Measurements from ENCODE around the gene METAP1. TPM values are rescaled to one million over a fixed set of nuclear protein-coding genes. Genes with fewer than 3 reads are reported as not detected.
"Not testable (repeated sequence)": the region's sequence is repeated elsewhere in the genome, so short reads cannot be mapped to it uniquely, and the experiment has no call there.

The METAP1 gene
- total RNA-seq (2014; rRNA removed; shearing (Covaris generic)): 95.1 and 102 TPM in 2 replicates
- polyA plus RNA-seq (2015; cell fraction: cytosol; rRNA removed): 118 and 132 TPM in 2 replicates
- 165 and 180 TPM in 2 replicates for polyA plus RNA-seq (2015; cell fraction: nucleus; rRNA removed)

- DNase-seq (ENCODE audit: low read depth): peak; percentile 96
Observed at GRCh38 chr4:98995183-98996055, at the start of gene METAP1. METAP1 (plus strand) TSS chr4:98995721; CDS start chr4:98995754, 33 bp downstream.

DNA sequence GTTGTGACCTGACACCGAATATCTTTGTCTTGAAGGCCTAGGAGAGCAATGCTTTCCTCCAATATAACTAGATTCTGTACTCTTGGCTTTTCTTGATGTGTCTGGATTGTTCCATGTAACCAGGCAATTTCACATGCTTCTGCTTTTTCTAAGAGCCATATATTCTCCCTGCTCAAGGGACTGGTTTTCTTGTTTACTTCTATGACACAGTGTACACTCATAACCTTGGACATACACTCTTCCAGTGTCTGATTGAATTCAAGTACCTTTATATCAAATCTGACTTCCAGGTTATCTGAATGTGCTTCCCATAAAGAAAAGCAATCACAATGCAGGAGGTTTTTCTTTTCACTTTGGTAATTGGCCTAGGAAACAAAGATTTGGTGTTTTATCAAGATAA lies 49.2 kb upstream of the METAP1 start:
- no peak for DNase-seq (ENCODE audit: low read depth)

- DNase-seq (ENCODE audit: low read depth): peak; percentile 49
Observed at GRCh38 chr4:98950925-98951324, 44.6 kb upstream of the METAP1 start.

GRCh38 chr4:98951710-98952109 lies 43.8 kb upstream of the METAP1 start:
- DNase-seq (ENCODE audit: low read depth): no peak

GRCh38 chr4:98955229-98955628 lies 40.3 kb upstream of the METAP1 start:
- no peak for DNase-seq (ENCODE audit: low read depth)

DNA sequence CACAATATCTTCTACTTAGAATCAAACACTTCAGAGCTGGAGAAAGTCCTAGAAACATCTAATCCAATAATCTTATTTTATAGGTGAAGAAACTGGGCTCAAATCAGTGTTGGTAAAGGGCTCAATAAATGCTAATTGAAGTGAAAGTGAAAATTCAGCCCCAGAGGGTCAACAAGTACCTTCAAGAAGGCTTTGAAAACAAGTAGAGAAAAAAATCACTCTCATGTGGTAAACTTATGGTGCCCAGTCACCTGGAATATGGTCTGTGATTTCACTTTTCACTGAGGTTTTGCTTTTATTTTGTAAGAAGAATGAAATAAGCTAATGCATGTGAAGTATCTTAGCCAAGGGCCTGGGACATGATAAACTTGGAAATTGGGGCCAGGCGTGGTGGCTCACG lies 37.5 kb upstream of the METAP1 start:
- no peak for DNase-seq (ENCODE audit: low read depth)

DNA sequence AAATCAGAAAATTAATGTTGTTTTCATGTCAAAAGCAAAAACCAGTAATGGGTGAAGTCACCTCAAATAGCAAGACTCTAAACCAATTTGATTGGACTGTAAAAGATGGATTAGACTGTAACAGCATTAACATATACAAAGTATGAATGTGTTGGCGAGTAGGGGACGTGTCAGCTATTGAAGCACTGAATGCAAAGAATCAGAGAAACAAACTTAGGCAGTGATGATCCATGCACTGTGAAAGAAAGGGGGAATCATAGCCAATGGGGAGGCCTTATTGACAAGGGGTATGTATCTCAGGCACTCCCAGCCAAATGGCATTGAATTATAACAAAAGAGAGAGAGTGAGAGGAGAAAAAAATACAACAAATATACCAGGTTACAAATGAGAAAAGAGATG lies 36.1 kb upstream of the METAP1 start:
- DNase-seq (ENCODE audit: low read depth): no peak

DNA sequence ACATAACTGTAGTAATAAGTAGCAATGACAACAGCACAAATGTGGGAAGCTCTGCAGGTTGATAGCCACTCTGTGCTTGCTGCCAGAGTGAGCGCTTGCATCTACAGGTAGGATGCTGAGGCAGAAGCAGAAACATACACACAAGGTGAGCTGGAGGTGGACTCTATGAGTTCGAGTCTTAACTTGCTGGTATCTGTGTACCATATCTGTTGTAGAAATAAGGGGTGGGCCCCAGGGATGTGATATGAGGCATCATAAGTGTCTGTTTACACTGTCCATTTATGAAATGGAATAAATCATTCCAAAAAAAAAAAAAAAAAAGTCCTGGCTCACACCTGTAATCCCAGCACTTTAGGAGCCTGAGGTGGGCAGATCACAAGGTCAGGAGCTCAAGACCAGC lies 33.8 kb upstream of the METAP1 start:
- DNase-seq (ENCODE audit: low read depth): no peak

DNA sequence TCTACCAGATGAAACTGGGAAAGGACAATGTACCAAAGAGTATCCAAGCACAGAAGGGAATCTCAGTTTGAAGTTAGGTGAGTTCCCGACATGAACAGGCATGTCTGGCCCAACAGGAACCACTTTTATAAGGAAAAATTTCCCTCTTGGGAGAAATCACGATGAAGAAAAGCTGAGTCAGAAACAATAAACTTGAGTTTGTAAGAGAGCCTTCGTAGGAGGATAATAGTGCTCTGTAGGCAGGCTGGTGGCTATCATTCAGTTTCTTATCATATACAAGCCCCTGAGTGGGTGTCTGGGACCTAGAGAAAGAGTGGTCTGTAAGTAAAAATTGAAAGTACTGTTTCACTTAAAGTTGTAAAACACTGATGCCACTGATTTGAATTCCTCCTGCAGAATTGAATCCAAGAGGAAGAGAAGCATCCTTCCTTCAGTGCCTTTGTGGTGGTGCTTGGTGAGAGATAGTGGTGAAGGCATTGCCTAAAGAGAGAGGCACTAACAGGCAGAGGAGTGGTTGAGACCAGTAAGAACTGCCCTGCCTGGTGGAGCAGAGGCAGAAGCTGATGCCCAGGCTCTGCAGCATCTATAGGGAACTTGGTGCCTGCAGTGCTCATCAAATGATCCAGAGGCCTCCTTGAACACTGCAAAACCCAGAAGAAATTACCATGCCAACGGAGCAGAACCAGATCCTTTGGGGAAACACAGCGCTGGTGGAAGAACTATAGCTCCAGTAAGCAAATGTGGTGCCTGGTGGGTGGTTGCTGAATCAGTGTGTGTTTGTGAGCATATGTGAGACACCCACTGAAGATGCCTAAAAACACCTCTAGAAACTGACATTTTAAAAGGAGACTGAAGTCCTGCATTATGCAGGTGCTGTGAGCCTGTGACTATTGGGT lies 31.7 kb upstream of the METAP1 start:
- peak; percentile 14 for DNase-seq (ENCODE audit: low read depth)

DNA sequence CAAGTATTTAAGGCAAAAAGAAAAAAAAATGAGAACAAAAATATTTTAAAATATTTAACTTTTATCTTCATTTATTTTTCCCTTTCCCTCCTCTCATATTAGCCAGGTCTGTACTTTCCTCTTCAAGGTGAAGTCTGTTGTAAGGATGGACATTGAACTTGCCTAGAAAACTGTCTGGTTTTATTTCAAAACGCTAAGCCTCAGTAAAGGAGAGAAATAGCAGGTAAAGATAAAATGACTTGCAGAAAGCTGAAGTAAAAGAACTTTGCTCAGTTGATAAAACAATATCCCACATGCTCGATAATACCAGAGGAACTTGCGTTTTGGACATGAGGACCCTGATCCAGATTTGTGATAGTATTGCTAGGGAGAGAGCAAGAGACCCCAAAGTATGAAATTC lies 28.6 kb upstream of the METAP1 start:
- no peak for DNase-seq (ENCODE audit: low read depth)

DNA sequence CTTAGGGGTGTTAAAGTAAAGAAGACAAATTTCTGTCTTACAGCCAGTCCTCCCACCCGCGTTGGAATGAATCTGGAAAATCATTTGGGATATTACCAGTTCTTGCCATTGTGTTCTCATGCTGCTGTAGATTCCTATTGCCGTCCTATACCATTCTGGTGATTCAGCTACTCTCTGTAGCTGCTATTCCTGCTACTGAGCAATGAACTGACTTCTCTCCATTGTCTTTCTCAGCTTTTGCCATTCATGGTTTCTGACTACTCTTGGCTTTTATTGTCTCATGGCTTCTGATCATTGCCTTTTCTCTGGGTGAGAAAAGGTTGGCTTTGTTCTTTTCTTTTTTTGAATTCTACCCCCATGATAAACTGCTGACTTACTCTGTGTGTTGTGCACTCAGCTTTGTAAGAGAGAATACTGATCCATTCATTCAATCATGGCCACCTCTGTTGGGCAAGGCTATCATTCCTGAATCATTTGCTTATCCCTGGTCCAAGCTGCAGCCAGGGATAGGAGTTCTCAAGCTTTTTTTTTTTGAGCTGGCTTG lies 27.7 kb upstream of the METAP1 start:
- no peak for DNase-seq (ENCODE audit: low read depth)

DNA sequence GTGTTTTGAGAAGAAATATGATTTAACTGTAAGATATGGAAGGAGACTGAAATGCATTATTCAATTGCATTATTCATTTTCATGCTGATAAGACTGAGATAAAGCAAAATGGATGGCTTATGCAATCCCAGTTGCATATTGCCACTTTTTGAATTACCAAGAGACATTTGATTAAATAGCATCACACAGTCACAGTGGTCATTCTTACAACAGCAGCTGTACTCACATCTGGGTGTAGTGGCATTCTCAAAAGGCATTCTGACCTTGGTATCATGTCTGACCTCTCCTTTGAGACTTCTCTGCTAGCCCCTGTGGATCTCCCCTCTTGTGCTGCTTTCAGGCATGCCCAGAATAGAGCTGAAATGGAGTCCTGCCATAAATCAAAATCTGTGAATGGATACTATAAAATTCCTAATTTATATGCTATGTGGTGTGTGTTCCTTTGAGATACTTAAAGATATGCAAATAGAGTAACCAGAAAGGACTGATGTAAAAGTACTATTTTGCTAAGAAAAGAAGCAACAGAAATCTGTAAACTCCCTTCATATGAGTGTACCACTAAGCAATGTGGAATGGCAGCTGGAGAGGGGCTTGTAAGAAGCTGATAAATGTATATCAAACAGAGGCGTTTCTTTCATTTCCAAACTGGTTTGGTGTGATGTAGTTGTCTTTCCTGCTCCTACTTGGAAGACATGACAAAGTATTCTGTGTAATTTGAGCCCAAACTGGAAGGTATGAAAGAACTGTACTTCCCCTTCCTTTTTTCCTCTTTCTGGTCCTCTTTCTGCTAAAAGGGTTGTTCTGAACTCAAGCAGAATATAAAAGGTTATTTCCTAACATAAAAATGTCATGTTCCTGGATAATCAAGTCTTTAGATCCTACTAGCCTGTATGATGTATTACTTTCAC lies 25.4 kb upstream of the METAP1 start:
- no peak for DNase-seq (ENCODE audit: low read depth)

GRCh38 chr4:98976716-98977115 lies 18.8 kb upstream of the METAP1 start:
- peak; percentile 30 for DNase-seq (ENCODE audit: low read depth)

DNA sequence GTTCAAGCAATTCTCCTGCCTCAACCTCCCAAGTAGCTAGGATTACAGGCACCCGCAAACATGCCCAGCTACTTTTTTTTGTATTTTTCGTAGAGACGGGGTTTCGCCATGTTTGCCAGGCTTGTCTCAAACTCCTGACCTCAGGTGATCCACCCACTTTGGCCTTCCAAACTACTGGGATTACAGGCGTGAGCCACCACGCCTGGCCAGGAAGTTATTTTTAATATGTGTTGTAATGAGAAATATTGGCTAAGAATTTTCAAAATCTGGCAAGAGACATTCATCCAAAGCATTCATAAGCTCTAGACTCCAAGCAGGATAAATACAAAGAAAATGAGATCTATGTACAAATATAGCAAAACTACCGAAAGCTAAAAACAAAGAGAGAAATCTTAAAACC lies 18.0 kb upstream of the METAP1 start:
- DNase-seq (ENCODE audit: low read depth): no peak

GRCh38 chr4:98987720-98988119 lies 7.8 kb upstream of the METAP1 start:
- no peak for DNase-seq (ENCODE audit: low read depth)

GRCh38 chr4:98992835-98993234 lies 2.7 kb upstream of the METAP1 start:
- not testable (repeated sequence) for DNase-seq (ENCODE audit: low read depth)

- DNase-seq (ENCODE audit: low read depth): no peak
Observed at GRCh38 chr4:98993419-98994071, 2.0 kb upstream of the METAP1 start.

DNA sequence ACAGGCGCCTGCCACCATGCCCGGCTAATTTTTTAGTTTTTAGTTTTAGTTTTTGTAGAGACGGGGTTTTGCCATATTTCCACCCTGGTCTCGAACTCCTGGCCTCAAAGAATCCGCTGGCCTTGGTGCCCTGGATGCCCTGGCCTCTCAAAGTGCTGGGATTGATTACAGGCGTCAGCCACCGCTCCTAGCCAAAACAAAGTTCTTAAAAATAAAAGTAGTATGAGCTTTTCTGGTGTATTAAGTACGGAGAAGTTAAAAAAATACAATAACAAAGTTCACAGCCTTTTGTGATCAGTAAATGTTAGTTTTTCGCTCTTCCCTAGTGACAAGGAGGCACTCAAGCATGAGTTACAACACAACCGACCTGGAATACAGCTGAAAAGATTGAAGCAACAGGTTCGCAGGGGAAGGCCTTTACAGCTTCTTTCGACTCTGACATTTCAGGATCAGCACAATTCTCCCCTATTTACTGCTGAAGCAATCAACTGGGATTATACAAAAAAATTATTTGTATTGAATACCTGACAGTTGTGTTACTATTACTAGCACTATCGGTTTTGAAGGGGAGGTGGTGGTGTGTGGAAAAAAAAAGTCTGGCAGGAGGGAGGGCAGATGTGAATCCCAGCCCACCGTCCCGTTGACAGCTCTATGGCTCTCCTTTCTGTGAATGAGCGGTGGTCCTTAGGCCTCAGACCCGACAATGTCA lies 893 bp upstream of the METAP1 start:
- no peak for DNase-seq (ENCODE audit: low read depth)

- DNase-seq (ENCODE audit: low read depth): peak; percentile 42
Observed at GRCh38 chr4:98996056-98996764, 689 bp downstream of the METAP1 start.
